Fibroblast of skin of scalp (primary cell): ENCODE data around the gene PLEKHH3. TPM values are rescaled to one million over a fixed set of nuclear protein-coding genes. Genes with fewer than 3 reads are reported as not detected.

Experiments
- DNase-seq: peaks from one replicate; pipeline ENCODE4 v3.0.0-alpha.2; 2013
- polyA plus RNA-seq, 2 experiments: library from polyadenylated mRNA; unstranded; fragments of 120-200 nt; gene quantifications; one replicate each; pipeline ENCODE4 v1.2.1, GENCODE V29; 2013; ENCODE audit not compliant: insufficient read length in 2 of 2

PLEKHH3 gene, protein sequence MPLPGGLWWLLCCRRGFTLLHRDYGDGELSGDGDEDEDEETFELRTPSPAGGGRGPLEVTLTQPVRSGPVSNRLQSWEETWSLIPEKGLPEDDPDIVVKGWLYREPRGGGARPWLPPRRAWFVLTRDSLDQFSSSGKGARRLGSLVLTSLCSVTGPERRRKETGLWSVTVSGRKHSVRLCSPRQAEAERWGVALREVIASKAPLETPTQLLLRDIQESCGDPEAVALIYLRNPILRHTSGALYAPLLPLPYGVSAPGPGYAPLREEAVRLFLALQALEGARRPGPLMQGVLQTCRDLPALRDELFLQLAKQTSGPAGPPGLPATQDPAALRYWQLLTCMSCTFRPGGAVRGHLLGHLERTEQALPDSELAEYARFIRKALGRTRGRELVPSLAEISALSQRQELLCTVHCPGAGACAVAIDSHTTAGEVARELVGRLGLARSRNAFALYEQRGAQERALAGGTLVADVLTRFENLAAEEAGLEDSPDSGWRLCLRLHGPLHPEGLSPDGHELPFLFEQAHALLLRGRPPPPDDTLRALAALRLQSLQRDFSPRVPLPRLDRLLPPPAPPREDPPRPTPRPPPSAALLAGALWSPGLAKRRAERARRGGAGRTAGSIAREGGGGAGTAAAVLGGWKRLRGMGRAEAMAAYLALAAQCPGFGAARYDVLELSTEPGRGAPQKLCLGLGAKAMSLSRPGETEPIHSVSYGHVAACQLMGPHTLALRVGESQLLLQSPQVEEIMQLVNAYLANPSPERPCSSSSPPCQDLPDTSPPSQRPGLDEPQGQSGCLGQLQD
- 22.2 TPM for polyA plus RNA-seq (2013, experiment 1 of 2; ENCODE audit: insufficient read length)
- 23.8 TPM for polyA plus RNA-seq (2013, experiment 2 of 2; ENCODE audit: insufficient read length)

DNA sequence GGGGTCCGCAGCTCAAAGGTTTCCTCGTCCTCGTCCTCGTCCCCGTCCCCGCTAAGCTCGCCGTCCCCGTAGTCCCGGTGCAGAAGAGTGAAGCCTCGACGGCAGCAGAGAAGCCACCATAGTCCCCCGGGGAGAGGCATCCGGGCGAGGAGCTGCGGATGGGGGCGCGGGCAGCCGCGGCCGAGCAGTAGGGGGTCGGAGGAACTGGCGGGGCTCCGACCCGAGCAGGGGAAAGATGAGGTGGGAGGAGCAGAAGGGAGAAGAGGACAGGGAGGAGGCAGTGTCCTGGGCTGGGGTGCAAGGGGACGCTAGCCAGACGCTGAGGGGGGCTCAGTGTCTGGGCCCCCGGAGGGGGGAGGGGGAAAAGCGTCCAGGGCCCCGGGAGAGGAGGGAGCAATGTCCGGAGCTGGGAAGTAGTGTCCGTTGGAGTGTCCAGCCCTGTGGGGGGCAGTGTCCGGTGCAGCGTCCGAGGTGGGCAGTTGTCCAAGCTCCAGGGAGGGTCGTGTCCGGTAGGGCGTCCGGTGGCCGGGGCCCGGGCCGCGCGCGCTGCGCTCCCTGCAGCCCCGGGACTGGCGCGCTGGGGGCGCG is at the start of gene PLEKHH3:
PLEKHH3 (minus strand) TSS at position 571 of the 588 bp plus-strand sequence; CDS start at position 140, 431 bp downstream.
- peak; percentile 41 for DNase-seq

DNA sequence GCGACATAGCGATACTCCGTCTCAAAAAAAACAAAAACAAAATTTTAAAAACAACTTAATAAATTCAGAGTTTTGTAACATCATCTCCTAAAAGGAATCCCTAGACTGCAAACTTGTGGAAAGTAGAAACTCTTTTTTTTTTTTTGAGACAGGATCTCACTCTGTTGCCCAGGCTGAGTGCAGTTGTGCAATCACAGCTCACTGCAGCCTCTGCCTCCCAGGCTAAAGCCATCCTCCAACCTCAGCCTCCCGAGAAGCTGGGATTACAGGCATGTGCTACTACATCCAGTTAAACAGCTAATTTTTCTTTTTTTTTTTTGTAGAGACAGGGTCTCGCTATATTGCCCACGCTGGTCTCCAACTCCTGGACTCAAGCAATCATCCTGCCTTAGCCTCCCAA is 48.3 kb upstream of the PLEKHH3 start:
- DNase-seq, result no peak

DNA sequence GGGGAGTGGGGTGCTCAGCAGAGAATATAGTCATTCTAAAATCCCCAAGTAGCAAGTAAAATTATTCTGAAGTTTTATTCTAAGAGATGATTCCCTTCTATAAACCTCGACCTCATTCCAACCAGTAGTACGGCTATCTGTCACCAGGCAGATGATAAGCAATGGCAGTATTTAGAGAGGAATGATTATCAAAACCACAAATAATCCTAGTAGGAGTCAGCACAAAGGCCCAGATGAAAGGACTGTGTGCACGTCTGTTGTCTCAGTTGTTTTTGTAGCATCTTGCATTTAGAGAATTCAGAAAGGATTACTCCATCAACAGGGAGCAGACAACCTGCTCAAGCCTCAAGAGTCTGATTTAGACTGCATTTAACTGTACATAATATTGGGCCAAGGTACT is 46.8 kb upstream of the PLEKHH3 start:
- DNase-seq, result no peak

DNA sequence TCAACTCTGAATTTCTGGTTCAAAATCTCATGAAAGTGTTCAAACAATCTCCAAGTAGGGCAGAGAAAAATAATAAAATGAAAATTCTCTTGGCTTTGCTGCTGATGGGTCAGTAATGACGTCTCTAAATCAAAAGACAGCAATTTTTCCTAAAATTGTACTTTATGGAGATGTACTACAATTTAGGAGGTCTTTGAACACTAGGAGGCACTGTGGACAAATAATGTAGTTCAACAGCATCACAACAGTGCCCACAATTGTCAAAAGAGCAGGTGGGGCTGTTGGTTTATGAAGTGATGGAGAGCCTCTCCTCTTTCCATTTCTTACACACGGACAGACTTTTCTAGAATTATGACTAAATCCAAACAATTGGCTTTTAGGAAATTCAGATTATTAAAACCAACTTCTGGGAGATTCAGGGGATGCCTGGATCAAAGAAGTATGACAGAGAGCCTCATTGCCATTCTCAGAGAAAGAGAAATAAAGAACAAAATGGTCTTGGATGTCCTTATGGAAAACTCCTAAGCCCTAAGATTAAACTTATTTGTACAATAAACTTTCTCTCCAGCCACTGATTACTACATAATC is 44.3 kb upstream of the PLEKHH3 start:
- peak; percentile 64 for DNase-seq

DNA sequence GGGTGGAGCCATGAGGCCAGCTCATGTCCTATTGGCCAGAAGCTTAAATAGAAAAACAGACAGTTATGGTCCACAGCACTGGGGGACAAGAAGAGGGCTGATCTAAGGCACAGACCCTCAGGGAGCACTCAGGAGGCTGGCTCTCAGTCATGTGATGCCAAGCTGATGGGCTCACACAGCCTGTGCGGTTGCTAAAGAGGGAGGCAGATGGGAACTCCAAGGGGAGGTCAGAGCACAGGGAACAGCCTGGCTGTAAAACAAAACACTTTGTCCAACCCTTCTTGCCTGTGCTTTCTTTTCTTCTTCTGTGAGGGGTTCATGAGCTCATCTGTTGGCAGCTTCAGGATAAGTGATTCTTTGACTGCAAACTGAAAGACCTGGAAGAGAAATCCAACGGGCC is 32.8 kb upstream of the PLEKHH3 start:
- no peak for DNase-seq

DNA sequence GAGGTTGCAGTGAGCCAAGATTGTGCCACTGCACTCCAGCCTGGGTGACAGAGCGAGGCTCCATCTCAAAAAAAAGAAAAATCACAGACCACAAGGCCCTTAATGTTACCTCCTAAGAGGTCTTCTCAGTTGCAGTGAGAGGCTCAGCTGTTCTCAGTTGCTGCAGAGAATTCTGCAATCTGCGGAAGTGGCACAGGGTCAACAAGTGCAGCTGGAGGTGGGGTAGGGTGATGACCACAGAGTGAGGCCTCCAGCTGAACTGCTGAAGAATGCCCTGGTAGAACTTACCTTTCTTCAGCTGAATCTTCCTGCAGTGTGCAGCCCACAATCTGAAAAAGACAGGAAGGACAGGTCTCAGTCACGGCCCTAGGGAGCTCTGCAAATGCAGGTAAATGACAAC is 31.8 kb upstream of the PLEKHH3 start:
- no peak for DNase-seq

DNA sequence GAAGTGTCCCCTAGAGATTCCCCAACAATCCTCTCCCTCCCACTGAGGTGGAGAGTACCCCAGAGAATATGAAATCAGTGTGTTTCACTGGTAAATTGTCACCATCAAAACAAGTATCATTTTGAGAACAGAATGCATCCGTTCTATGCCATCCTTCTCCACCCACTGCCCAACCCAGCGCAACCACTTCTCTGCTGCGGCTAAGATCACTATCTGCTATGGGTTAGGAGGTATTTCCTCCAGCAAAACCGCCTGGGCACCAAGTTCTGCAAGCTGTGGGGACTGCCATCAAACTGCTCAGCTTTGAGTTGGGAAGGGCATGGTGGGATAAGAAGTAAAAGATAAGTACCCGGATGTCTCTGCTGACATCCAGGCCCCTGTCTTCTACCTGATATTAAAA is 29.9 kb upstream of the PLEKHH3 start:
- no peak for DNase-seq

DNA sequence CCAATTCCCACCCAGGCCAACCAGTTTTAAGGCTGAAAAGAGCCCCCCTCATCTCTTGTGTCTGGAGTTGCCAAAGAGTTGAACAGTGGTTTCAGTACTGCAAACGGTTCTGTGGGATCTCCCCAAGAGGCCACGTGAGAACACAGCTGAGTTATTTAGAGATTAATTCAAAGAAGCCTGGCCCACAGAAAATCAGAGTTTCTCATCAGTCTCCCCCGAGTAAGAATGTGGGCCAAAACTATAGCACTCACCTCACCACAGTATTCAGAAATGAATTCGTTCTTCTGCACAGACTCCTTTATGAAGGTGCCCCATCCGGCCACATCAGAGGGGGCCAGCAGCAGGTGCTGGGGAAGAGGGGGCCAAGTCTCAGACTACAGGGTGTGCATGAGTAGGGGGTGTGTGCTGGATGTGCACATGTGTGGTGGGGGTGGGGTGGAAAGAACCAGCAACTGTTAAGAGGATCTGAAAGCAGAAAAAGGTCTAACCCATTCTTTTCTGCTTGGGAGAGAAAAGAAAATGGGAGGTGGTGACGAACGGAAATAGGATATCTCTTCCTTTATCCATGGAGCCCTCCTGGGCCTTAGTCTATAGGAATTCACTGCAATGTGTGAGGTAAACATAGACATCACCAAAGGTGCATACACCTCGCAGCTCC is 28.2 kb upstream of the PLEKHH3 start:
- no peak for DNase-seq

DNA sequence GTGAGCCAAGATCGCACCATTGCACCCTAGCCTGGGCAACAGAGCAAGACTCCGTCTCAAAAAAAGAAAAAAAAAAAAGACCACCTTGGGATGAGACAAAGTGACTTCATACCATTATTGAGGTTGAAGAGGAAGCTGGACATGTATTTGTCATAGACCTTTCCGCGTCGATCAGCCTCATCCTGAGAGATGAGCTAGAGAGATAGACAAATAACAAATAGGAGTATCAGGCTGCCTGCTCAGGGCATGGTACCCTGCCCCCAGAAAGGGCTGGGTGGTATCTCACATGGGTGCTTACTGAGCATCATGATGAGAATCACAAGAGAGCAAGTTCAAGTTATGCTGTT is 27.7 kb upstream of the PLEKHH3 start:
- DNase-seq, result no peak

DNA sequence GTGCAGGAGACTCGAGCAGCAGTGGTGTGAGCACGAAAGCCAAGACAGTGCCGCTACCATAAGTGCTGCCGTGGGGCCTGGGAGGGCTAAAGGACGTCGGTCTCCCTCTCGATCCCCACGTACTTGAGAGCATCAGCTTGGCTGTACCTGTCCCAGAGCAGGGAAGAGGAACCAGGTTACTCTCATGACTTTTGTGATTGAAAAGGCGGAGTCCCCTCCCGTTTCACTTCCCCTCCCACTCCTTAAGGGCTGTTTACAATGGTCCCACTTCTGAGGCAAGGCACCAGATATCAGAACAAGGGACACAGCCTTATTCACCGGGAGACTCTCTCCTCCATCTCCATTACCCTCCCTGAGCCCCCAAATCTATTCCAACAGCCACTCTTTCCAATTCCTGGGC is 25.7 kb upstream of the PLEKHH3 start:
- no peak for DNase-seq

DNA sequence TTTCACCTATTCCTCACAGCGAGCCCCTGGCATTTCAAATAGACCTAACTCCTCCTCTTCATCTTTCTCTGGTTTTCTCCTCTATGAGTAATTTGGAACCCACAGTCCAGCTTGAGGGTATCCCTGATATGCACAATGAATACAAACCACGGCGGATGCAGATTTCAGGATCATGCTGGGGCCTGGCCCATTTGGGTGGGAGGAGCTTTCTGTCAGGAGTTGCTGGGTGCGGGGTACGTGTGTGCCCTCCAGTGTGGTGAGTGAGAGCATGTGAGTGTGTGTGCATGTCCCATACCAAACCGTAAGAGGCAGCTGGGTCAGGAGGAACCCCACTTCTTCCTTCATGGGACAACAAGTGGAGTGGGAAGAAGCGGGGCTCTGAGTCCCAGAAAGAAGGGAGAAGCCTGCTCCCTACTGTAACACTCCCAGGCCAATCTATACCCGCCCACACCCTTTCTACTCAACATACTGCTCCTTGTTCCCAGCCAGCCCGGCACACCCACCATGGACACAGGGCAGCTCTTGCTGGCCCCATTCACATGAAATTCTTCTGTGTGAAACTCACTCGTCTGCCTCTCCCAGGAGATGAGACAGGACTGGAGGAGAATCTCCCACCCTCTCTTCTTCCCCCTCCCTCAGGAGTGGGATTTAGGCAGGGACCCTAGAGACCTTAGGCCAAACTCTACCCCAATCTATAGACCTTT is 23.9 kb upstream of the PLEKHH3 start:
- DNase-seq, result no peak

DNA sequence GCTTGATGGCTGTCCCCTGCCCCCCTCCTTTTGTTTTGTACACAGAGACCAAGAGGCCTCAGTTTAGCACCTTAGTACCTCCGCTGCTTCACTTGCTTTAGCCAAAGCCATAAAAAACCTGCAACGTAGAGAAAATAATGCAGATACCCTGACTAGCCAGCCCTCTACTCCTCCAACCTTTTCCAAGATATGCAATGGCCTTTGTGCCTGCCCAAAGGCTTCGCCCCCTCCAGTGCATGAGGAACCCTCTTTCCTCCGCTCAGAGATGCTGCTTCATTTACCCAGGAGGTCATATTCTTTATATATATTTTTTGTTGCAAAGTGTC is 22.6 kb upstream of the PLEKHH3 start:
- no peak for DNase-seq

DNA sequence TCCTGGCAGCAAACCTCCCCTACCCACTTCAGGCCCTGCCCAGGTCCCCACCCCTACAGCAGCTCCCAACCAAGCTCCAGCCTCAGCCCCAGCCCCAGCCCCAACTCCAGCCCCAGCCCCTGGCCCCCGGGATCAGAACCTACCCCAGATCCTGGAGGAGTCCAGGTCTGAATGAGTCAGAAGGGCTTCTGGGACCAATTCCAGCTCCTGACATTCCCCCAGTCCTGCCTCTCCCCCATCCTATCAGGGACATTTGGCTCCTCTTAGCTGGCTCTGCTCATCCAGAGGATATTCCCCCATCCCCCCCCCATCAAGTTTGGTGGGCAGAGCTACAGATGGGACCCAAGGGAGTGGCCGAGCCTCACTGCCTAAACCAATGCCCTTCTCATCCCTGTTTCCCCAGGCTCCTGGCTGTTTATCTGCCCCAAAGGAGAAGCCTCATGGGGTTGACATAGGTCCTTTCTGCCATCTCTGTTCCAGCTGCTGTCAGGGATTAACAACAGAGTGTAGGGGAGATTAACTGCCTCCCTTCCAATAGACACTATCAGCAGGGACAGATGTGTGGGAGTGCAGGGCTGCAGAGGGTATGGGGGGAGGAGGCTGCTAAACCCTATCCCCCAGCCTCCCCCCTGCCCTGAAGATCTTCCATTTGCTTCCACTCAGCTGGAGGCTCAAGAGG is 22.1 kb upstream of the PLEKHH3 start:
- DNase-seq, result peak; percentile 84

DNA sequence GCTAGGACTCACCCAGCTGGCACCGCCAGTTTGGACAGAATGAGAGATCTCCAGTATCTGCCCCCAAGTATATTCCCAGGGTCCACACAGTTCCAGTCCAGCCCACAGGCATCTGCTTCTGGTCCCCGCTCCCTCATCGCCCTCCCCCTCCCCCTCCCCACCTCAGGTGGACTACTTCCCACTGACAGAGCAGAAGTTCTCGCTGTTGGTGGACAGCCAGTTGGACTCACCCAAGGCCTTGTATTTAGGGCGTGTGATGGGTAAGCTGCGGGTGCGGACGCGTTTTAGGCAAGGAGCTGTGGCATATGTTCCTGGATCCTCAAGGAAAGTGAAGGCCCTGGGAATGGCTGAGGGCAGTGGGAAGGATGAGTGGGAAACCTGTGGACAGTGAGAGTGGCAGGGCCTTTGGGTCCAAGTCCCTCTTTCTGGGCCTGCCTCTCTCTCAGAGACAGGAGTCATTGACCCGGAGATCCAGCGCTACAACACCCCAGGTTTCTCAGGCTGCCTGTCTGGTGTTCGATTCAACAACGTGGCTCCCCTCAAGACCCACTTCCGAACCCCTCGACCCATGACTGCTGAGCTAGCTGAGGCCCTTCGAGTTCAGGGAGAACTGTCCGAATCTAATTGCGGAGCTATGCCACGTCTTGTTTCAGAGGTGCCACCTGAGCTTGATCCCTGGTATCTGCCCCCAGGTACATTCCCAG is 20.5 kb upstream of the PLEKHH3 start:
- no peak for DNase-seq

DNA sequence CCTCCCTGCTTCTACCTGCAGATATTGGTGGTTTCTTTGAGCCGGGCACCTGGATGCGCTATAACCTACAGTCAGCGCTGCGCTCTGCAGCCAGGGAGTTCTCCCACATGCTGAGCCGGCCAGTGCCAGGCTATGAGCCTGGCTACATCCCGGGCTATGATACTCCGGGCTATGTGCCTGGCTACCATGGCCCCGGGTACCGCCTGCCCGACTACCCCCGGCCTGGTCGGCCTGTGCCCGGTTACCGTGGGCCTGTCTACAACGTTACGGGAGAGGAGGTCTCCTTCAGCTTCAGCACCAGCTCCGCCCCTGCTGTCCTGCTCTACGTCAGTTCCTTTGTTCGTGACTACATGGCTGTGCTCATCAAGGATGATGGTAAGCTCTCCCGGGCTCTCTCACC is 18.7 kb upstream of the PLEKHH3 start:
- DNase-seq, result no peak

DNA sequence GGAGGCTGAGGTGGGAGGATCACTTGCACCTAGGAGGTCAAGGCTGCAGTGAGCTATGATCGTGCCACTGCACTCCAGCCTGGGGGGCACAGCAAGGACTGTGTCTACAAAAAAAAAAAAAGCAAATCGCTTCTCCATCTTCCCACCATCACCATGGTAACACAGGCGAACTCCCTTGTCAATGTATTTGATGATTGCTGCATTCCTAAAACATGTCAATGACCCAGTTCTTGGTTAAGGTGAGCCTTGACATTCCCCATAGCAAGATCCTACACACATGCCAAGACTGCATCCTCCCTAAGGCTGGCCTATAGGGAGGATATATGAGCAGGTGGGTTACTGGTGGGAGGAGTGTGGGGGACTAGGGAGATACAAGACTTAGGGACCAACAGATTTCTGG is 17.7 kb upstream of the PLEKHH3 start:
- DNase-seq, result no peak

DNA sequence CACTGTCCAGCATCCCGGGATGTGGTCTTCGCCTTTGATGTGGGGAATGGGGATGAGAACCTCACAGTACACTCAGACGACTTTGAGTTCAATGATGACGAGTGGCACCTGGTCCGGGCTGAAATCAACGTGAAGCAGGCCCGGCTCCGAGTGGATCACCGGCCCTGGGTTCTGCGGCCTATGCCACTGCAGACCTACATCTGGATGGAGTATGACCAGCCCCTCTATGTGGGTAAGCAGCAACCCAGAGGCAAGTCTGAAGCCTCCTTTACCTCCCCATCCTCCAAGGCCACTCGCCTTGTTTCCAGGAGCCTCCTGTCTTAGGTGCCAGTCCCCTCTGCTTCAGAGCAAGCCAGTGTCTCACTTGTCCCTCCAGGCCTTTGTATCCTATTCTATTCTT is 15.7 kb upstream of the PLEKHH3 start:
- DNase-seq, result no peak

DNA sequence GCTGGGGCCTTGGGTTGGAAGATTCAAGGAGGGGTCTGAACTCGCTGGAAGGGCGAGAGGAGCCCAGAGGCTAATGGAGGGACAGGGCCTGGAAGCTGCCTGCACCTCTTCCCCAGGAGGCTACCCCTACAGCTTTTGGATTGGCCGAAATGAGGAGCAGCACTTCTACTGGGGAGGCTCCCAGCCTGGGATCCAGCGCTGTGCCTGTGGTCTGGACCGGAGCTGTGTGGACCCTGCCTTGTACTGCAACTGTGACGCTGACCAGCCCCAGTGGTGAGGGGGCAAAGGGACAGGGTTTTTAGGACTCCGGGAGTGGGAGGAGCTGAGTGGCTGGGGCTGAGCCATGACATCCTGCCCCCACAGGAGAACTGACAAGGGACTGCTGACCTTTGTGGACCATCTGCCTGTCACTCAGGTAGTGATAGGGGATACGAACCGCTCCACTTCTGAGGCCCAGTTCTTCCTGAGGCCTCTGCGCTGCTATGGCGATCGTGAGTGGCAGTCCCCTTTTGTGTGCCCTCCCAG is 14.3 kb upstream of the PLEKHH3 start:
- no peak for DNase-seq

DNA sequence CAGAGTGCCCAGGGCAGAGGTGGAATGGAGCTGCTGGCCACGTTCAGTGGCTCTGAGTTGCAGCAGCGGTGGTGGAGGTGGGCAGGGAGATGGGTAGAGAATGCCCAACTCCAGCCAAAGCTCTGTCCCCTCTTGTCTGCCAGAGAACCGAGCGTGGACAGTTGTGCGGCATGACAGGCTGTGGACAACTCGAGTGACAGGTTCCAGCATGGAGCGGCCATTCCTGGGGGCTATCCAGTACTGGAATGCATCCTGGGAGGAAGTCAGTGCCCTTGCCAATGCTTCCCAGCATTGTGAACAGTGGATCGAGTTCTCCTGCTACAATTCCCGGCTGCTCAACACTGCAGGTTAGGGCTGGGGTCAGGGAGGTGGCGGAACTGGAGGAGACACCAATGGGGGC is 13.8 kb upstream of the PLEKHH3 start:
- DNase-seq, result no peak

DNA sequence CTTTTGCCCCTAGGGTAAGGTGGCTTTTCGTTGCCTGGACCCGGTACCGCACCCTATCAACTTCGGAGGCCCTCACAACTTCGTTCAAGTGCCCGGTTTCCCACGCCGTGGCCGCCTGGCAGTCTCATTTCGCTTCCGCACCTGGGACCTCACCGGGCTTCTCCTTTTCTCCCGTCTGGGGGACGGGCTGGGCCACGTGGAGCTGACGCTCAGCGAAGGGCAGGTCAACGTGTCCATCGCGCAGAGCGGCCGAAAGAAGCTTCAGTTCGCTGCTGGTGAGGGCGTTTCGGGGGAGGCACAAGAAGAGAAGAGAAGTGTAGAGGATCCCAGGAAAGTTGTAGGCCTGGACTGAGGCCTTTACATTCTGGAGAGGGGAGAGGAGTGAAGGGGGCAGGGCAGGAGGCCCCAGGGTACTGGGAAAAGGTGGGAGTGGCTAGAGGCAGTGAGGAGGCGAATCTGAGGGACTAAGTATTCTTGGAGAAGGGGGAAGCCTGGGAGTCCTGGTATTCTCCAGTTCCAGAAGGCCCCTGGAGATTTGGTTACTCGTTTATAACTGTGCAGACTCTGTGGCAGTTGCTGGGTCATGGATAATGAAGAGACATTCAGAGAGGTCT is 11.0 kb upstream of the PLEKHH3 start:
- no peak for DNase-seq
